HG02798 (cell line): Measurements from ENCODE around the gene ALG9.

Experiments used
- ATAC-seq: cut with Tn5 transposase; IDR thresholded peaks from one replicate; pipeline ENCODE4 v1.9.1; 2021; ENCODE audit warnings: mild to moderate bottlenecking; ENCODE audit not compliant: unreplicated experiment, poor library complexity

The ALG9 gene

DNA sequence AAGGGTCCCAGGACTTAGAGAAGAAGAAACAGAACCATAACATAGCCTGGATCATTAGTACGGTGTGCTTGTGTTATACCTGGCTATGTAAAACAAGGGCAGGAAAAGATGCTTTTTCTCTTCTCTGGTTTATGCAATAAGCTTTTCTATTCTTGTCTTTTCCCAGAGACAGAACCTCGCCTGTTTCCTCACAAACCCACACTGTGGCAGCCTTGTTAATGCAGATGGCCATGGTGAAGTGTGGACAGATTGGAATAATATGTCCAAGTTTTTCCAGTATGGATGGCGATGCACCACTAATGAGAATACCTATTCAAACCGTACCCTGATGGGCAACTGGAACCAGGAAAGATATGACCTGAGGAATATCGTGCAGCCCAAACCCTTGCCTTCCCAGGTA lies 10.8 kb upstream of the ALG9 start:
- no peak for ATAC-seq

DNA sequence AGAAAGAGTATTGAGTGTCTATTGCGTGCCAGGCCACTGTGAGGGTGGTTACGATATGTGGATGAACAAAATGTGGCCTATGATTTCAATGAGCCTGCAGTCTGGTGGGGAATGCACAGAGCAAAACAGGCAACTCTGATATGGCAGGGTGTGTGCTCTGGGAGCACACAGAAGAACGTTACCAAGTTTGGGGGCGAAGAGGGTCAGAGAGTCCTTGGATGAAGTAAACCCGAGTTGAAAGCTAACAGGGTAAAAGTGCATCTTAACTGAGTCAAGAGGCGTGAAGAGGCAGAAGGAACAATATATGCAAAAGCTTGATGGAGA lies 8.2 kb upstream of the ALG9 start:
- ATAC-seq, result no peak

GRCh38 chr11:111878849-111879636 lies 7.7 kb upstream of the ALG9 start, which contains the start of the genes CFAP68 and FDXACB1:
TSS of gene CFAP68 (plus strand) at chr11:111879541. CDS start at chr11:111879561, 20 bp downstream.
TSS of gene FDXACB1 (minus strand) at chr11:111879165. CDS start at chr11:111879132, 33 bp downstream.
- peak; percentile 94 for ATAC-seq

DNA sequence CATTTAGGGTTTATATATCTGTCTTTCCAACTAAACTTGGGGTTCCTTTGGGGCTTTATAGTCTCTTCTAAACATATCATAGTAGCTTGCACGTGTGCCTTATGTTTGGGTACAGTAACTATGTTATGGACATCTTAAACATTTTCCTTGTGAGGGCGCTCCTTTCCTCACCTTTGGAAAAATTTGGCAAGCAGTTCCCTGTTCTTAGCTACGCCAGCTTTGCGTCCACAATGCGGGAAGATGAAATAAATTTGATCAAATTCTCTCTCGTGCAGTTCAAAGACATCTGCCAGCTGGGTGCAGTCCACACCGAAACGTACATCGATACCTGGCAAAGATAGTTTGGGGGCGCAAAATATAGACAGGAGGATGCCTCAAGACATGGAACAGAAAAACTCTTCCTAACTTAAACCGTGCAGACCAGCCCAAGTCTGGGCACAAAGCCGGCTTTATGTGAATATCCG lies 7.0 kb upstream of the ALG9 start:
- peak; percentile 8 for ATAC-seq

GRCh38 chr11:111871693-111872161 lies 346 bp upstream of the ALG9 start:
- no peak for ATAC-seq

DNA sequence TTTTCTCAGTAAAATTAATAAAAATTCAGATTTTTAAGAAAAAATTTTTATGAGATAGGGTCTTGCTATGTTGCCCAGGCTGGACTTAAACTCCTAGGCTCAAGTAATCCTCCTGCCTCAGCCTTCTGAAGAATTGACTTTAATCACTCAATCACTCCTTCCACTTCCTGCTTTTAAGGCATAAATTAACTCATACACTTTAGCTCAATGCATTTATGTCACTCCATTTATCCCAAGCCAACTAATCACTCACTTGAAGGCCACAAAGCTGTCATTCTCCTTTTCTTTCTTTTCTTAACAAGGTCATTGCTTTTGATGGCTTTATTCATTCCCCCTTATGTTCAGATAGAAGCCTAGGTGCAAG lies 877 bp downstream of the ALG9 start:
- peak; percentile 5 for ATAC-seq

GRCh38 chr11:111870113-111870512 lies 1.3 kb downstream of the ALG9 start:
- ATAC-seq, result no peak

GRCh38 chr11:111860257-111860656 lies 11.1 kb downstream of the ALG9 start:
- no peak for ATAC-seq

GRCh38 chr11:111855506-111855905 lies 15.9 kb downstream of the ALG9 start:
- ATAC-seq, result no peak

- ATAC-seq, result no peak
Observed at GRCh38 chr11:111852103-111852502, 19.3 kb downstream of the ALG9 start.

GRCh38 chr11:111851636-111852035 lies 19.7 kb downstream of the ALG9 start:
- ATAC-seq, result no peak

GRCh38 chr11:111851067-111851466 lies 20.3 kb downstream of the ALG9 start:
- ATAC-seq, result no peak

GRCh38 chr11:111849631-111850030 lies 21.8 kb downstream of the ALG9 start:
- no peak for ATAC-seq

GRCh38 chr11:111846636-111847035 lies 24.7 kb downstream of the ALG9 start:
- ATAC-seq, result no peak

DNA sequence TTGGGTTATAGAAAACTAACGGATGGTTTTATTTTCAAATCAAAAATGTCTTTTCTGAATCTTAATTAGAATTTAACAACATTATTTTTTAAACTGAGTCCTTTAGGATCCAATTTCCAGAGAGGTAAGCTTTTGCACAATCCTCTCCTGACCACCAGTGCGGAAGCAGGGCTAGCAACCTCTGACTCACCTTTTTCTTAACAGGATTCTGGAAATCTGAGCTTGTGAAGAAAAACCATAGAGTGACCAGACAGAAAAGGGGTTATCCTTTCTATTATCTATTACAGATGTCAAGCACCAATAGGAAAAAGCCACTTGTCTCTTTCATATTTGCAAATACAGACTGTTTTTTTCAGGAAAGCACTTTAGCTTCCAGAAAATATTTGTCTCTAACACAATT lies 25.3 kb downstream of the ALG9 start:
- ATAC-seq, result no peak

- no peak for ATAC-seq
Observed at GRCh38 chr11:111845276-111846028, 25.9 kb downstream of the ALG9 start.

DNA sequence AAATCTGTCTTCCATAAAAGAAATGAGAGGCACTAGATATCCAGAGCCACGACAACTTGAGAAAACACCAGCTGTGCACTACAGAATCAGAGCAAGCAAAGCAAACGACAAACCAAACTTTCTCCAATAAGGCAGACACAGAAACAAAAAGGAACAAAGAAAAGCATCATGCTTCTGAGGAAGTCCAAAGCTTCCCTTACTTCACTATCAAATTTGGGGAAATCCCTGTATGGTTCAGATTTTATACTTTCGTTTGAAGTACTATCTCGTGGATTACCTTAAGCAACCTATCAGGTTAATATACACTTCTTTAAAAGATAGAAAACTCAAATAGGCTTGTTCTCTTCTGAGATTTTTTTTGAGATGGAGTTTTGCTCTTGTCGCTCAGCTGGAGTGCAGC lies 27.7 kb downstream of the ALG9 start:
- no peak for ATAC-seq

DNA sequence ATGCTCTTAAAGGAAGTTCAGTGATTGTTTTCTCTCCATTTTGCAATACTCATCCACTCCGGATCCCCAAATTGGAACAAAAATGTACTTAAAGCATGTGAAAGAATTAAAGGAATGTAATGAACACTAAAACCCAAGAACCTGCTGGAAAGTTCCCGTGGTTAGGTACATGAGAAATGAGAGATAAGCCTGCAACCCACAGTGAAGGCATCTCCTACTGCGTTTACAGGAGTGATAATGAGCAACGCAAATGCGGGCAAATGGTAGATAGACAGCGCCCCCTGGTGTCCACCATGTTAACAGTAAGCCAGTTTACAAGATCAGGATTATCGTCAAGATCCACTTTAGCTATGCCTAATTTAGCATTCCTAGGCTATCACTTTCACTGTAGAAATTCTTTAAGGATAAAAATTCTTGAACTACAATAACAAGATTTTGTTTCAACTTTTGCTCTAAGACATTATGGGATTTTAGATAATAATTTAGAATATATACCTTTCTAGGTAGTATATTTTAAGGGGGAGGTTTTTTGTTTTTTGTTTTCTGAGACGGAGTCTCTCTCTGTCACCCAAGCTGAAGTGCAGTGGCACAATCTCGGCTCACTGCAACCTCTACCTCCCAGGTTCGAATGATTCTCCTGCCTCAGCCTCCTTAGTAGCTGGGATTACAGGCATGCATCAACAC lies 29.9 kb downstream of the ALG9 start:
- ATAC-seq, result peak; percentile 68

GRCh38 chr11:111840143-111840542 lies 31.2 kb downstream of the ALG9 start:
- no peak for ATAC-seq

DNA sequence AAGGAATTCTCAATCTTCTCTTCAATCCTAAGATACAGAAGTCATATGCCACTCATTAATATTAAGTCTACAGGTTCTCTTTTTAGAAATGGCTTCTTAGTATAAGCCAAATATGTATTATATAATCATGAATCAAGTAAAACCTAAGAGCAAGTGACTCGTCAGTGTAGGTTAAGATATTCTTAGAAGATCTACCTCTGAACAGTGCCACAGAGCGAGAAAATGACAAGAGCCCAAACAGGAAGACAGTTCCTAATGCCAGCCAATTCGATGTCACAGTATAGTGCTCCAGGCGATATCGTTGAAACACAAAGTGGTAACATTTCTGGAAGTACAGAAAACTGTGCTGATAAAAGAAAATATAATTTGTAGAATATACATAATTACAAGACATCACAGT lies 33.3 kb downstream of the ALG9 start:
- ATAC-seq, result no peak

DNA sequence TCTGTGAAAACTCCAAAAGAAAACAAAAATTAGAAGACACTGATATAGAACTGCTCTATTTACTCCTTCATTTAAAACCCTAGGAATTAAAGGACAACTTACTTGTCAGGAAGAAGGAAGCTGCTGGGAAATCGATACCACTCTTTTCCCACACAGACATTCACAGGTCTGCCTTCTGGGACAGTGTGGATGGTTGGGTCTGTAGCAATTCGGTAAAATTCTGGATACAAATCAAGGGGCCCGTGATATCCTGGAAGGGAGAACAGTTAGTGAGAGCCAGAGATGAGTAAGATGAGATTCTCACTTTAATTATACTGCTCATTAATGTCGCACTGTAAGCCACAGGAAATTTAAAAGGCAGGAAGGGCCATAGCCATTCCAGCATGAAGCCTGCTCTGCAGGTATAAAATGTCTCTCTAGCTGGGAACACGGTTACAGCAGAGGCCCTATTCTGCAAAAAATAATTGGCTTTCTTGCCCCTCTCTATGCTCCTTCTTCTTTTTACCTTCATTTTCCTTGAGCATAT lies 34.0 kb downstream of the ALG9 start:
- no peak for ATAC-seq
